PFSK-1 (cell line): ENCODE data around the gene SERPINB3.

Source experiments
- FOXP2 ChIP-seq: optimal IDR thresholded peaks from 2 replicates; pipeline ENCODE3; 2011; ENCODE audit warnings: borderline replicate concordance, control low read depth, inconsistent platforms; ENCODE audit not compliant: insufficient read depth; ENCODE audit errors: extremely low read length, extremely low read depth
- POLR2AphosphoS5 ChIP-seq: IDR thresholded peaks from 2 replicates; pipeline ENCODE4 v1.6.1; 2012; ENCODE audit warnings: low read depth, mild to moderate bottlenecking, control low read depth, low read length, moderate library complexity
- REST ChIP-seq, 2 experiments: IDR thresholded peaks; 2 replicates each; pipeline versions ENCODE4 v1.6.1 to v1.8.0; 2011 to 2012; ENCODE audit warnings: low read depth in 2 of 2, low read length in 2 of 2, control low read depth in 1 of 2, inconsistent platforms in 1 of 2, mild to moderate bottlenecking in 1 of 2, moderate library complexity in 1 of 2; ENCODE audit not compliant: insufficient read depth in 1 of 2
- SIN3A ChIP-seq: IDR thresholded peaks from 2 replicates; pipeline ENCODE4 v1.6.1; 2012; ENCODE audit warnings: mild to moderate bottlenecking, low read length, moderate library complexity, borderline replicate concordance; ENCODE audit not compliant: insufficient read depth
- TAF1 ChIP-seq: IDR thresholded peaks from 2 replicates; pipeline ENCODE4 v1.6.1; 2012; ENCODE audit warnings: low read length, control low read depth, borderline replicate concordance; ENCODE audit not compliant: insufficient read depth

The SERPINB3 gene

GRCh38 chr18:63617049-63617914, 44.4 kb downstream of the SERPINB3 start:
- TF ChIP-seq SIN3A (no peak), POLR2AphosphoS5 (no peak), TAF1 (no peak), FOXP2 (no peak), REST (IDR thresholded peaks at IDR 0.05; ENCODE audit: insufficient read depth in 1 of 2, low read depth in 2 of 2, low read length in 2 of 2) (no peak)

GRCh38 chr18:63613420-63613819, 48.3 kb downstream of the SERPINB3 start:
- TF ChIP-seq POLR2AphosphoS5 = no peak

GRCh38 chr18:63606526-63606925, 55.2 kb downstream of the SERPINB3 start:
- TF ChIP-seq POLR2AphosphoS5 (no peak), FOXP2 (no peak), REST (IDR thresholded peaks at IDR 0.05; ENCODE audit: insufficient read depth in 1 of 2, low read depth in 2 of 2, low read length in 2 of 2) (no peak), SIN3A (no peak), TAF1 (no peak)
